HG03469 (cell line): ENCODE data around the gene FMN1.

Source experiments
- ATAC-seq: cut with Tn5 transposase; IDR thresholded peaks from one replicate; pipeline ENCODE4 v1.9.1; 2021; ENCODE audit warnings: mild to moderate bottlenecking, moderate library complexity, moderate number of reproducible peaks; ENCODE audit not compliant: unreplicated experiment

The FMN1 gene

DNA sequence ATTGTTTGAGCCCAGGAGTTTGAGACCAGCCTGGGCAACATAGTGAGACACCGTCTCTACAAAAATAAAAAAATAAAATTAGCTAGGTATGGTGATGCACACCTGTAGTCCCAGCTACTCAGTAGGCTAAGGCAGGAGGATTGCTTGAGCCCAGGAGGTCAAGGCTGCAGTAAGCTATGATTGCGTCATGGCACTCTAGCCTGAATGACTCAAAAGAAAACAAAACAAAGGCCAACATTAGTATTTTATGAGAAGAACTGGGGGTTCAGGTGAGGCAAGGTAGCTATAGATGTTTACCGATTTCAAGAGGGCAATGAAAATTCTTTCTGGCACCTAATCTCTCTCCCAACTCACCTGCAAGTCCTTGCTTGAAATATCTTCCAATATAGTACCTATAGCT, 399.5 kb downstream of the FMN1 start:
- ATAC-seq: no peak

- ATAC-seq: no peak
These were observed 402.1 kb downstream of the FMN1 start for GRCh38 chr15:32792436-32792835.

- no peak for ATAC-seq
These were observed 404.0 kb downstream of the FMN1 start for GRCh38 chr15:32790352-32790999.

DNA sequence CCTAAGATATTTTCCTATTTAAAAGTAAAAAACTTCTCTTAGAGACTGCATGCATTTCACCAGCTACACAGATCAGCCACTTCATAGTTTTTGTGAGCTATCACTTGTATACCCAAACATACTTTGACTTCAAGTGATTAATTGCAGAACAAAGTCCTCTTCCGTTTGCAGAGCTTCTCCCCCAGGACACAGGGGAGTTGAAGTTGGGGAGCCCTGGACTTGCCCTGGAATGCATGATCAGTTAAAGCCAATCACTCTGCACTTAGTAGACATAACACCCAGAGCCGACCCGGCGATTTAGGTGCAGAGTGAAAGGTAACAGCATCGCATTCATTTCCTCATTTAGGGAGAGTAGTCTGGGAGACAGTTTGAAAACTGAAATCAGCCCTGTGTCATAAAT, 406.6 kb downstream of the FMN1 start:
- no peak for ATAC-seq

DNA sequence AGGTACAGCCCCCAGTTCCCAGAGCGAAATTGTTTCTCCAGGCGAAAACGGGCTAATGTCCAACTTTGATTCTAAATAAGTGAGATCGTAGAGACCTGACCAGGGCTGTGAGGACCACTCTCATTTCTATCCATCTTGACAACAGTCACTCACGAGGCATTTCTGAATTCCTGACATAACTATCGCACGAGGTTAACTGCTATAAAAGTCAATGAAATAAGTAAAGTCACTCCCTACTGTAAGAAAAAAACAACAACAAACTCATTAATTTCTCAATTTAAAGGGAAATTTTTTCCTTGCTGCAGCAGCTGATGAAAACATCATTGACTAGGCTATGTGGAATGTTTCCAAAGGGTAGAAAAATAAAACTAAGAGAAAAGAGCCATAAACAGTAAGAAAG, 407.6 kb downstream of the FMN1 start:
- no peak for ATAC-seq

GRCh38 chr15:32784581-32784980, 409.9 kb downstream of the FMN1 start:
- ATAC-seq: no peak

GRCh38 chr15:32781781-32782180, 412.7 kb downstream of the FMN1 start:
- ATAC-seq: no peak

DNA sequence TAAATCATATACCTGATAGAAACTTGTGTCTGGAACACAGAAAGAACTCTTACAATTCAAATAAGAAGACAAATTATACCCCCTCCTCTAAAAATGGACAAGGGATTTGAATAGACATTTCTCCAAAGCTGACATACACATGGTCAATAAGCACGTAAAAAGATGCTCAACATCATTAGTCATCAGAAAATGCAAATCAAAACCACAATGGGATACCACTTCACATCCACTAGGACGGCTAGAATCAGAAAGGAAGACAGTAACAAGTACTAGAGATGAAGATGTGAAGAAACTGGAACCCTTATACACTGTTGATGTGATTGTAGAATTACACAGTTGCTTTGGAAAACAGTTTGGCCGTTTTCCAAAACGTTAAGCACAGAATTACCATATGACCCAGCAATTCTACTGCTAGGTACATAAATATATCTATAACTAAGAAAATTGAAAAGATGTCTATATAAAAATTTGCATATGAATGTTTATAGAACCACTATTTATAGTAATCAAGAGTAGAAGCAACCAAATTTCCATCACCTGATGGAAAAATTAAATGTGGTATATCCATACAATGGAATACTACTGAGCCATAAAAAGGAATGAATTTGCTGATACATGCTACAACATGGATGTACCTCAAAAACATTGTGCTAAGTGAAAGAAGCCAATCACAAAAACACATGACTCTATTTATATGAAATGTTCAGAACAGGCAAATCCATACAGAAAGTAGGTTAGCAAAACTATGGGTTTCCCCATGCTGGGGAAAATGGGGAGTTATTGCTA, 415.9 kb downstream of the FMN1 start:
- no peak for ATAC-seq

DNA sequence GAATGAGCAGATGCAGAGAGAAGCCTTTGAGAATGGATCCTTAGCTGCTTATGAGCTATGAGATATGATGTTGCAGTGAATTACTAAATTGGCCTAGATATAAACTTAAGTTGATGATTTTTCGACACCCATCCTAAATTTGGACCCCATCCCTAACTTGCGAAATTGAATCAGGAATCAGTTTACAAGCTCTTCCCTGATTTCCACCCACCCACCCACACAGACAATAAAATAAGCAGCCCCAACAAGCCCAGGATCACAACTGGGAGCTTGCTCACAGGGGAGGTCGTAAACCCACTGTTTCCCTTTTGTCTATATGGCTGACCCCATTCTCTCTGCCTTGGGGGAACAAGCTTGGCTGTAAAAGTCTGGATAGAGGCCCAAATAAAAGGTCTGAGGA, 419.4 kb downstream of the FMN1 start:
- ATAC-seq: no peak

GRCh38 chr15:32774022-32774421, 420.5 kb downstream of the FMN1 start:
- no peak for ATAC-seq

GRCh38 chr15:32767236-32767635, 427.3 kb downstream of the FMN1 start:
- ATAC-seq: no peak

GRCh38 chr15:32766101-32766500, 428.4 kb downstream of the FMN1 start:
- ATAC-seq: no peak

- ATAC-seq: no peak
These were observed 429.3 kb downstream of the FMN1 start for GRCh38 chr15:32765236-32765635.

DNA sequence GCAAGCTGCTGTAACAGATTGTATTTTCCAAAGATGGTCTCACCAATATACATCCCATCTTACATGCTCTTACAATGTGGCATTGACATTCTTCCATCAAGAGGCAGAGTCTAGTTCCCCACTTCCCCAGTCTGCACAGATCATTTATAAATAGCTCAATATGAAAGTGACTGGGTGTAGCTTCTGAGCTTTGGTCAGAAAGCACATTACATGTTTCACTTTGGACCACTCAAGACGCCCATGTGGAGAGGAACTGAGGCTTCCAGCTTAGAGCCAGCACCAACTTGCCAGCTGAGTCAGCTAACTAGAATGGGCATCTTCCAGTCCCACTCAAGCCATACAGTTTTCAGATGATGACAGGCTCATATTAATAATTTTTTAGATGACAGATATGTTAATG, 431.2 kb downstream of the FMN1 start:
- no peak for ATAC-seq

GRCh38 chr15:32757426-32757825, 437.1 kb downstream of the FMN1 start:
- no peak for ATAC-seq

DNA sequence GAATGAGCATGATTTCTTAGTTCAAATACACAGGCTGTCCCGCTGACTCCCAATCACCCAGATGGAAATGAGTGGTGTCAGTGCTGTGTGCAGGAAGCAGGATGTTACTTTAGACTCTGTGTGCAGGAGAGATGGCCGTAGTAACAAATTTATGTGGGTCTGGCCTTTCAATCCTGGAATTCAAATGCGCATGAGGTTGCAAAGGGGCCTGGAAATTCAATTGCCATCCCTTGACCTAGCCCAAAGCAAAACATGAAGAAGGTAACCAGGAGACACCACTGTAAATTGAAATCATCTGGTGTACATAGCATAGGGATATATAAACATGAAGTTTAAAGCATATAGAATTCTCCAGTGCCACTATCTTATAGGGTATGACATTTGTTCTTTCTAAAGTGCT, 443.5 kb downstream of the FMN1 start:
- ATAC-seq: no peak

DNA sequence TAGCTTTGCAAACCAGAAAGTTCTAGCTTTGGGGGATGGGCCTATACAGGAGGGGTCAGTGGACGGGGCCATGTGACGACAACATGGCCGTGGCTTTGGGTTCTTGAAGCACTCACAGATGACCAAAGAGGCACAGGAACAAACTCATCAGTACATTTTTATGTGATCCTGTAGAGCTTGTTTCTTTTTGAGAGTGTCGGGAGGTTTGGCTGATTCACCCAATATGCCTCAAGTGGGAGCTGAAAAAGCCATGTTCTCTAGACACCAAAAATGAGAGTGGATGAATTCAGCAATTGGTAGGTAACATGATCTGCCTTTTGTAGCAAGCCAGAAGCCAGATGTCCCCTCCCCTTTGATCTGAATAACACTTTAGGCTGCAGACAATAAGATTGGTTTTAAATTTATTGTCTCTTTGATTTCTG, 446.6 kb downstream of the FMN1 start:
- ATAC-seq: no peak

DNA sequence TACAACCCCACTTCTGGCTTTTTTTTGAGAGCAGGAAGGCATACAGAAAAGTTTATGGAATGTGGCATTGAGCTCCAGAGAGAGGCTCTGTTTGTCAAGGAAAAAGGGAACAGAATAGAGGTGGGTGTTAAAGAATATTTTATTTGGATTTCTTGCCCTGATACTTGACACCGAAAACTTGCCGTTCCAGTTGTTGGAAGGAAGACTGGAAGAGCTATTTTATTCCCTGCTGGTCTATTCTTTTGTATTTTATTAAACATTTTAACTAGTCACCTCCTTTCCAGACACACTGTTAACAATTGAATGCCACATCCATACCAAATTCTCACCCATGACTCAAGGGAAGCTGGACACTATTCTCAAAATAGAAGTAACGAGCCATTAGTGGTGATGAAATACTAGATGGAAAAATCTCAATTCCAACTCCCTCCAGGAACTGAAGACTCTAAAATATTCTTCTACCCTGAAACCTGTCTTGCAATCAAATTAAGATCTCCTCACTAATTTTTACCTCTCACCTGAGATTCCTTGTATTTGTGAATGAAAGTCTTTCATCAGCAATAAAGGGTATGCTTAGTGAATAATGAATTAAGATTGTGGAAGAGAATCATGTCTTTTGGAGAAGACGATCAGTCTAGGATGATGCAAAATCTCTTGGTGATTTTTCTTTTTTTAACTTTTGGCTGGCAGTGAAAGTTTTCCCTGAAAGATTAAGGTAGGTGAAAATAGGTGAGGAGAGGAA, 448.2 kb downstream of the FMN1 start:
- no peak for ATAC-seq

DNA sequence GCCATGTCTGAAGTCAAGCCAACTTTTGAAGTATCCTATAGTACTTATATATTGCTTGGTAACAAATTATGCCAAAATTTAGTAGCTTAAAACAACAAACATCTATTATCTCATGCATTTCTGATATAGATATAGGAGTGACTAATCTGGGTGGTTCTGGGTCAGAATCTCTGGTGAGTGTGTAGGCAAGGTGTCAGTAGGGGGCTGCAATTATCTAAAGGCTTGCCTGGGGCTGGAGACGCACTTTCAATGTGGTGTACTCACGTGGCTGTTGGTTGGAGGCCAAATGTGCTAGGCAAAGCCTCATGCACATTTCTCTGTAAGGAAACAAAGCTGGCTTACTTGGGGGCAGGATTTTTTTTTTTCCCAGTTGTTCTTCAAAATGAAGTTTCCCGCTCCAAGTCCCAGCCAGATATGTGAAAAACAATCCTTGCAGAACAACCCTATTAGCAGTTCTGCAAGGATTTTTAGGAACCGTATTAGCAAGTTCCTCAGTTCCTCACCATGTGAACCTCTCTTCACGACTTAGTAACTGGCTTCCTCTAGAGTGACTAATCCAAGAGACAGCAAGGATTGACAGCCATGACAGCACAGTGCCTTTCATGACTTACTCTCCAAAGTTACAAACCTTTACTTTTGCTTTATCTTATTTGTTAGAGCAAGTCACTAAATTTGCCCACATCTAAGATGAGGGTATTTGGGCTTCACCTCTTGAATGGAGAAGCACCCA, 450.9 kb downstream of the FMN1 start:
- ATAC-seq: no peak

GRCh38 chr15:32739522-32740063, 454.9 kb downstream of the FMN1 start:
- ATAC-seq: no peak

DNA sequence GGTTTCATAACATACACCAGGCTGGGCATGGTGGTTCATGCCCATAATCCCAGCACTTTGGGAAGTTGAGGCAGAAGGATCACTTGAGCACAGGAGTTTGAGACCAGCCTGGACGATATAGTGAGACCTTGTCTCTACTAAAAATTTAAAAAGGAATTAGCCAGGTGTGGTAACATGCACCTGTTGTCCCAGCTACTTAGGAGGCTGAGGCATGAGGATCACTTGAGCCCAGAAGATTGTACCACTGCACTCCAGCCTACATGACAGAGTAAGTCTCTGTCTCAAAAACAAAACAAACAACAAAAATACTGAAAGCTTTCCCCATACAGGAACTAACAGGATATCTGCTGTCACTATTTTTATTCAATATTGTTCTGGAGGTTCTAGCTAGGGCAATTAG, 455.8 kb downstream of the FMN1 start:
- no peak for ATAC-seq
